ENCODE data around the gene TMEM108.

DNA sequence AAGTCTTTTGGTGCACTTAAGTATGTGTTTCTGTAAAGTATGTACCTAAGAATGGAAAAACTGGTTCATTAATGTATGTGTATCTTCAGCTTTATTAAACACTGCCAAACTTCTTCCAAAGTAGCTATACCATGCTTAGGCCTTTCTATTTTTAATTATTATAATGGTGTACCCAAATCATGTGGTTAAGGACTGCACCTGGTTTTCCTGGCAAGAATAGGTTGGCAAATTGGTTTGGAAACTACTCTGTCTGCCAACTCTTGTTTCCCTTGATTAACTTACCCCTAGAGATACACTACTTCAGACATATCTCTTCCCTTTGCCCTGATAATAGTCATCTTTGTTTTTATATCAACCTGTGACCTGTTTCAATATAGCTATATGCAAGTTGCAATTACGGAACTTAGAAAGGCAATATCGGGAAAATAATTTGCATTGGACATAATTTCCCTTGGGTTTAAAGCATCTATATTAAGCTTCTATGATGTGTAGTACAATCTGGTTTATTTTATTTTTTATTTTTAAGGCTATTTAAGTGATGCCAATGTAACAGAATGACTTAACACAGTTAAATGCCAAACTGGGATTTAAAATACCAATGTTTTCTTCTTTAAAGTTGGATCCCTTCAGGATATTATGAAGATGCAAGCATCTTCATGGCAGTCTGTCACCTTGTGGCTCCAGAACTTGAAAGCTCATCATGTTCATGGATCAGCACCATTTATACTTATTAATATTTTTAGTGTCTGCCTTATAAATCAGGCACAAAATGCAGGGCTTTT is 40.6 kb upstream of the TMEM108 start:
- TF ChIP-seq, protein P1, sequence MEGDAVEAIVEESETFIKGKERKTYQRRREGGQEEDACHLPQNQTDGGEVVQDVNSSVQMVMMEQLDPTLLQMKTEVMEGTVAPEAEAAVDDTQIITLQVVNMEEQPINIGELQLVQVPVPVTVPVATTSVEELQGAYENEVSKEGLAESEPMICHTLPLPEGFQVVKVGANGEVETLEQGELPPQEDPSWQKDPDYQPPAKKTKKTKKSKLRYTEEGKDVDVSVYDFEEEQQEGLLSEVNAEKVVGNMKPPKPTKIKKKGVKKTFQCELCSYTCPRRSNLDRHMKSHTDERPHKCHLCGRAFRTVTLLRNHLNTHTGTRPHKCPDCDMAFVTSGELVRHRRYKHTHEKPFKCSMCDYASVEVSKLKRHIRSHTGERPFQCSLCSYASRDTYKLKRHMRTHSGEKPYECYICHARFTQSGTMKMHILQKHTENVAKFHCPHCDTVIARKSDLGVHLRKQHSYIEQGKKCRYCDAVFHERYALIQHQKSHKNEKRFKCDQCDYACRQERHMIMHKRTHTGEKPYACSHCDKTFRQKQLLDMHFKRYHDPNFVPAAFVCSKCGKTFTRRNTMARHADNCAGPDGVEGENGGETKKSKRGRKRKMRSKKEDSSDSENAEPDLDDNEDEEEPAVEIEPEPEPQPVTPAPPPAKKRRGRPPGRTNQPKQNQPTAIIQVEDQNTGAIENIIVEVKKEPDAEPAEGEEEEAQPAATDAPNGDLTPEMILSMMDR (IDR thresholded peaks at IDR 0.05) = no peak
- TF ChIP-seq POLR2A (IDR thresholded peaks at IDR 0.05) = no peak
